IPS-20b (cell line): ENCODE data around the gene DDX24.

Experiments
- H3K27ac ChIP-seq: one replicate; pipeline ENCODE4 v1.5.1; 2013; ENCODE audit warnings: low read length
- H3K27me3 ChIP-seq: 2 replicates; pipeline ENCODE4 v1.6.1; 2013; ENCODE audit warnings: mild to moderate bottlenecking, low read length, inconsistent platforms; ENCODE audit not compliant: insufficient read depth
- H3K36me3 ChIP-seq: 2 replicates; pipeline ENCODE4 v1.6.1; 2013; ENCODE audit warnings: low read depth, mild to moderate bottlenecking, inconsistent platforms, low read length, moderate library complexity; ENCODE audit not compliant: insufficient read depth
- H3K4me1 ChIP-seq: 2 replicates; pipeline ENCODE4 v1.6.1; 2013; ENCODE audit warnings: mild to moderate bottlenecking, control low read depth, inconsistent platforms, low read length, moderate library complexity; ENCODE audit not compliant: insufficient read depth
- H3K4me3 ChIP-seq: 2 replicates; pipeline ENCODE4 v1.5.1; 2013; ENCODE audit warnings: mild to moderate bottlenecking, low read length, inconsistent platforms
- H3K9ac ChIP-seq: 2 replicates; pipeline ENCODE4 v1.6.1; 2013; ENCODE audit warnings: low read depth, mild to moderate bottlenecking, inconsistent platforms, low read length, moderate library complexity
- H3K9me3 ChIP-seq: 2 replicates; pipeline ENCODE4 v1.6.1; 2013; ENCODE audit warnings: mild to moderate bottlenecking, low read depth, low read length, inconsistent platforms; ENCODE audit not compliant: insufficient read depth

The DDX24 gene

DNA sequence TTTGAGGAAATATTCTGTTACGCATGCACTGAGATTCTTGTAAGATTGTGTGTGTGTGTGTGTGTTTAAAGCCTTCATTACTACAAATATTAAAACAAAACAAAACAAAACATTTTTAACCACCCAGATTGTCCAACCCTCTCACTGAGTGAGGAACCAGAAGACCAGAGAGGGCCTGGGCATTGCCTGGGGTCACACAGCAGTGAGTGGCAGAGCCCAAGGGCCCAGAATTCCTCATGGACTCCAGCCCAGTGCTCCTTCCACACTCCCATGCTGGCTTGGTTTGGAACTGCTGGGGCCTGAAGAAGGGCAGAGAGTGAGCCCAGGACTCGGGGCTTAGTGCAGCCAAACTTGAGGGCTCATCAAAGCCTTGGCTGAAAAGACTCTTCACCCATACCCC, 56.5 kb downstream of the DDX24 start:
- Histone ChIP-seq H3K27ac (no peak overlapping the region), H3K9ac (no peak overlapping the region), H3K4me1 (peaks cover 17% of the 10 kb centered on the region), H3K27me3 (peaks cover 4% of the 10 kb centered on the region; the same call in 1 of the 2 replicates), H3K9me3 (no peaks in the 10 kb centered on the region), H3K36me3 (no peaks in the 10 kb centered on the region), H3K4me3 (no peak overlapping the region)

DNA sequence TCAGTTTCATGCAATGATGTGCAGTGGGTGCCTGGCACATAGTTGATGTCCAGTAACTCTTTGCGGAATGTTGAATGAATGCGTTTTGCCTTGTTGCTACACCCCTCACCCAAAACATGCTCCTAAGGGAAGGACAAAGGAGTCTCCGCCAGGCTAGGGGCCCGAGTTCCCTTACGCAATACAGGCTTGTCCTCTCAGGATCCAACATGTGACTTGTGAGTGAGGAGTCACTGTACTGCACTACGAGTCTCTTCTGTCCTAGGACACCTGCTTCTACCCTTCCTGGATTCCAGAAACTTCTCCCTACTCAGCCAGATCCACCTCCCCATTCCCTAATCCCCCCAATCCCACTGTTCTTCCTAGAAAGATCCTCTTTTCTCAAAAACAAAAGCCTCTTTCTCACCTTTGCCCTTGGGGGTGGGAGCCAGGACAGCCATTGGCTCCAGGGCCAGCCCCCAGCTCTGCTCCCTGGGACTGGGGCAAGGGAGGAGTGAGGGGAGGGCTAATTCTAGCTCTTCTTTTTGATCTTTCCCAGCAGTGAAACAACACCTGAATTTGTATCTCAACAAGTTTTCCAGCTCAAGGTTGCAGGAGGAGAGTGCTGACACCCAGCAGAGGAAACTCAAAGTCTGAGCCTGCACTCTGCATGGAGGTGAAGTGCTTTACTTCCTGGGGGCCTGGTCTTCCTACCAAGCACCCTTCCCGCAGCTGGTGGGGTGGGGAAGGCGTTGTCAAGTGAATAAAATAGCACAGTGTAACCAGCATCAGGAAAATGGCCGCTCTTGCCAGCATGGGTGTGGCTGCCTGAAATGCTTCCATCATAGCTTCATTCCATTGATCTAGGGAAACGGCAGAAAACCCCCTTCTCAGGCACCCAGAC, 58.2 kb downstream of the DDX24 start:
- H3K27me3 ChIP-seq, result peaks cover 4% of the 10 kb centered on the region; the same call in 1 of the 2 replicates

GRCh38 chr14:94021416-94022157, 59.4 kb downstream of the DDX24 start:
- H3K36me3 ChIP-seq, result no peaks in the 10 kb centered on the region
- H3K27ac ChIP-seq, result no peak overlapping the region
- no peak overlapping the region for H3K4me3 ChIP-seq
- H3K9ac ChIP-seq, result no peak overlapping the region
- H3K27me3 ChIP-seq, result no peaks in the 10 kb centered on the region
- peaks cover 17% of the 10 kb centered on the region for H3K4me1 ChIP-seq
- H3K9me3 ChIP-seq, result no peaks in the 10 kb centered on the region

More for the DNA sequence above, 58.2 kb downstream of the DDX24 start:
- Histone ChIP-seq H3K36me3 (no peaks in the 10 kb centered on the region), H3K4me3 (no peak overlapping the region), H3K27ac (no peak overlapping the region), H3K9me3 (no peaks in the 10 kb centered on the region), H3K4me1 (peaks cover 17% of the 10 kb centered on the region), H3K9ac (no peak overlapping the region)

DNA sequence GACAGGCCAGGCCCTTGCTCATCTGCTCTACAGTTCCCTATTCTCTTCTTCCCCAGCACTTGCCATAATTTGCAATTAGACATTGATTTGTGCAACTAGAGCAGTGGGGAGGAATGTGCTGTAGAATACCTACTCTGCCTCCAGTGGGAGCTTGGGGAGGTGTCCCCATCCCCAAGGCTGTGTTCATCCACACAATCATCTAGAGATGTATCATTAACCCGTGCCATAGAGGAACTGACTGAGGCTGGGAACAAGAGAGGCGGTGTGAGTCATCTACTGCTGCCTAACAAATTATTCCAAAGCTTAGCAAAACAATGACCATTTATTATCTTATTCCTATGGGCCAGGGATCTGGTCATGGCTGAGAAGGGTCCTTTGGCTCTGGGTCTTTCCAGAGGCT, 60.0 kb downstream of the DDX24 start:
- no peaks in the 10 kb centered on the region for H3K27me3 ChIP-seq
- no peaks in the 10 kb centered on the region for H3K36me3 ChIP-seq
- no peak overlapping the region for H3K27ac ChIP-seq
- H3K4me1 ChIP-seq, result peaks cover 17% of the 10 kb centered on the region
- H3K9ac ChIP-seq, result no peak overlapping the region
- no peak overlapping the region for H3K4me3 ChIP-seq
- H3K9me3 ChIP-seq, result no peaks in the 10 kb centered on the region

DNA sequence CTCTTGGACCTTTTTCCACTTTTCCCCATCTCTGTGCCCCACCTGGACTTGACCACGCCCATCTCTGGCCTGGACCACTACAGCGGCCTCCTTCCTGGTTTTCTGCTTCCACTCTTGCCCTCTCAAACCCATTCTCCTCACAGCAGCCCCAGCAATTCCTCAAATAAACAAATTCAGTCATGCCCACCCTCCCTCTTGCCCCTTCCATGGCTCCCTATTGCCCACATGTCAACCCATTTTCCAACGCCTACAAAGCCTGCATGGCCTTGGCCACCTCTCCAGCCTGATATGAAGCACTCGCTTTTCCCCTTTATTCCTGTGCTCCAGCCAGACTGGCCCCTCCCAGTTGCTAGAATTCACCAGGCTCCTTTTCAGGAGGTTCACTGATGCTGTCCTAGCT, 60.7 kb downstream of the DDX24 start:
- Histone ChIP-seq H3K27me3 (no peaks in the 10 kb centered on the region), H3K9me3 (no peaks in the 10 kb centered on the region), H3K27ac (no peak overlapping the region)

GRCh38 chr14:94019329-94019728, 61.7 kb downstream of the DDX24 start:
- Histone ChIP-seq H3K9ac (no peak overlapping the region), H3K4me1 (peaks cover 17% of the 10 kb centered on the region)

More for the DNA sequence above, 60.7 kb downstream of the DDX24 start:
- Histone ChIP-seq H3K4me1 (peaks cover 17% of the 10 kb centered on the region), H3K9ac (no peak overlapping the region), H3K36me3 (no peaks in the 10 kb centered on the region), H3K4me3 (no peak overlapping the region)

DNA sequence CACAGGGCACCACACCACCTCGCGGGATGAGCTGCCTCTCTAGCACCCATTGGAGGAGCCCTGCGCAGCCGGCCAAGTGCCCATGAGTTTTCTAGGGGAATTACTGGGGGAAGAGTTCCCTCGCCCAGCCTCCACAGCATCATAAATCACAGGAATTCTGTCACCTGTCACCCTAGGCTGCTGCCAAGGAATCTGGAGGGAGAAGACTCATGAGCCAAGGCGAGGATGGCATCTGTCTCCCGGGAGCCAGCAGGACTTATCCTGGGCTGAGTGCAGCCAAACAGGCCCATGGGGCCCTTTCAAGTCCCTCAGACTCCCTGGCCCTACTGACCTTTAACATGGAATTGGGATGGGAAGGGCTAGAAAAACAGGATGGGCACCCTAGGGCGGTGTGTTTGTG, 62.7 kb downstream of the DDX24 start:
- peaks cover 17% of the 10 kb centered on the region for H3K4me1 ChIP-seq
- H3K27ac ChIP-seq, result no peak overlapping the region
- H3K9ac ChIP-seq, result no peak overlapping the region
- H3K36me3 ChIP-seq, result no peaks in the 10 kb centered on the region
- no peaks in the 10 kb centered on the region for H3K9me3 ChIP-seq
- H3K27me3 ChIP-seq, result no peaks in the 10 kb centered on the region
- no peak overlapping the region for H3K4me3 ChIP-seq

More at GRCh38 chr14:94019329-94019728, 61.7 kb downstream of the DDX24 start:
- Histone ChIP-seq H3K36me3 (no peaks in the 10 kb centered on the region), H3K27me3 (no peaks in the 10 kb centered on the region), H3K27ac (no peak overlapping the region), H3K4me3 (no peak overlapping the region), H3K9me3 (no peaks in the 10 kb centered on the region)

GRCh38 chr14:94016446-94016976, 64.5 kb downstream of the DDX24 start:
- no peak overlapping the region for H3K4me3 ChIP-seq
- H3K9ac ChIP-seq, result no peak overlapping the region
- no peaks in the 10 kb centered on the region for H3K36me3 ChIP-seq
- H3K27ac ChIP-seq, result no peak overlapping the region
- no peaks in the 10 kb centered on the region for H3K9me3 ChIP-seq
- no peaks in the 10 kb centered on the region for H3K27me3 ChIP-seq
- H3K4me1 ChIP-seq, result peaks cover 2% of the 10 kb centered on the region; the same call in 1 of the 2 replicates

- Histone ChIP-seq H3K27me3 (no peaks in the 10 kb centered on the region), H3K4me1 (no peaks in the 10 kb centered on the region), H3K9me3 (no peaks in the 10 kb centered on the region), H3K4me3 (no peak overlapping the region), H3K9ac (no peak overlapping the region), H3K36me3 (no peaks in the 10 kb centered on the region), H3K27ac (no peak overlapping the region)
These were observed 65.8 kb downstream of the DDX24 start for GRCh38 chr14:94015223-94015622.

GRCh38 chr14:94014382-94014781, 66.6 kb downstream of the DDX24 start:
- Histone ChIP-seq H3K4me3 (no peak overlapping the region), H3K36me3 (no peaks in the 10 kb centered on the region), H3K9ac (no peak overlapping the region), H3K9me3 (no peaks in the 10 kb centered on the region), H3K27ac (no peak overlapping the region), H3K27me3 (no peaks in the 10 kb centered on the region), H3K4me1 (no peaks in the 10 kb centered on the region)

GRCh38 chr14:94011795-94012194, 69.2 kb downstream of the DDX24 start:
- Histone ChIP-seq H3K4me3 (no peak overlapping the region), H3K4me1 (no peaks in the 10 kb centered on the region), H3K27ac (no peak overlapping the region), H3K9ac (no peak overlapping the region), H3K9me3 (no peaks in the 10 kb centered on the region), H3K36me3 (no peaks in the 10 kb centered on the region), H3K27me3 (no peaks in the 10 kb centered on the region)
